ENCODE results near the gene HTR7.

DNA sequence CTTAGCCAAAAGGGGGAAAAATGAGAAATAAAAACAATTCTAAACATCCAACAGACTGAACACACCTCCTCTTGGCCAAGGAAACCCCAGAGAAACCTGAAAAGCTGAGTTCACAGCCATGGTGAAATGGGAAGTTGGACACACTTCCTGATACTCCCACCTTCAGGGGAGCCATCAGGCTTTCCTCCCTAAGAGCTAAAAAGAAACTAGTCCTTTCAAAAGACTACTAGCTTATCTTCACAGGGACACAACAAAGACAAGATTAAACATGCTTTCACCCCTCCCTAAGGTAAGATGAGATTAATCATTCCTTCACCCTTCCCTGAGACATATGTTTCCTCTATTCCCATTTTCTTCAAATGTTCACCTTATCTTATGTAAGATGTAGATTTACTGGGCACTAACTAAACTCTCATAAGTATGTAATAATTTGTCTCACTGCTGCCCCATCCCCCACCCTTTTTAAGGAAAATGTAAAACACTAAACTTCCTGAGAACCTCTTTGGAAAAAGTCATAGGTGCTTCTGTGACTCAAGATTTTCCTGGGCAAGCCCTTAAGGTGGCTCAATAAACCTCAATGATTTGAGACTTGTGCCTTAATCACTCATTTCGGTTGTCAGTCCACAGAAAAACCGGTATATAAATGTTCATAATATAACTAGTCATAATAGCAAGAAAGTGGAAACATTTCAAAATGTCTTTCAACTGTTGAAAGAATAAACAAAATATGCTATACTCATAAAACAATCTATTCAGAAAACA lies 40.5 kb downstream of the HTR7 start:
- TF ChIP-seq, protein P1, sequence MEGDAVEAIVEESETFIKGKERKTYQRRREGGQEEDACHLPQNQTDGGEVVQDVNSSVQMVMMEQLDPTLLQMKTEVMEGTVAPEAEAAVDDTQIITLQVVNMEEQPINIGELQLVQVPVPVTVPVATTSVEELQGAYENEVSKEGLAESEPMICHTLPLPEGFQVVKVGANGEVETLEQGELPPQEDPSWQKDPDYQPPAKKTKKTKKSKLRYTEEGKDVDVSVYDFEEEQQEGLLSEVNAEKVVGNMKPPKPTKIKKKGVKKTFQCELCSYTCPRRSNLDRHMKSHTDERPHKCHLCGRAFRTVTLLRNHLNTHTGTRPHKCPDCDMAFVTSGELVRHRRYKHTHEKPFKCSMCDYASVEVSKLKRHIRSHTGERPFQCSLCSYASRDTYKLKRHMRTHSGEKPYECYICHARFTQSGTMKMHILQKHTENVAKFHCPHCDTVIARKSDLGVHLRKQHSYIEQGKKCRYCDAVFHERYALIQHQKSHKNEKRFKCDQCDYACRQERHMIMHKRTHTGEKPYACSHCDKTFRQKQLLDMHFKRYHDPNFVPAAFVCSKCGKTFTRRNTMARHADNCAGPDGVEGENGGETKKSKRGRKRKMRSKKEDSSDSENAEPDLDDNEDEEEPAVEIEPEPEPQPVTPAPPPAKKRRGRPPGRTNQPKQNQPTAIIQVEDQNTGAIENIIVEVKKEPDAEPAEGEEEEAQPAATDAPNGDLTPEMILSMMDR (IDR thresholded peaks at IDR 0.05; ENCODE audit: low read length), result no peak
- TF ChIP-seq EZH2 (IDR thresholded peaks at IDR 0.05; ENCODE audit: borderline replicate concordance, low read length), result no peak

Measured in OCI-LY1 (cell line).